Measurements from ENCODE around the gene MUC7. TPM values are rescaled to one million over a fixed set of nuclear protein-coding genes. Genes with fewer than 3 reads are reported as not detected.

The MUC7 gene
- total RNA-seq, 2 experiments from 2014 or later, result not detected

Other genes starting within 250 kb of the MUC7 start
- not detected for gene FDCSP, start 246.1 kb upstream of the MUC7 start, total RNA-seq
- gene CSN3, start 229.6 kb upstream of the MUC7 start, total RNA-seq, result not detected
- gene CABS1, start 137.2 kb upstream of the MUC7 start, total RNA-seq, result not detected
- gene SMR3A, start 111.4 kb upstream of the MUC7 start, total RNA-seq, result not detected
- gene SMR3B, start 89.1 kb upstream of the MUC7 start, total RNA-seq, result not detected
- not detected for gene OPRPN, start 74.3 kb upstream of the MUC7 start, total RNA-seq
- not detected for gene AMTN, start 46.4 kb downstream of the MUC7 start, total RNA-seq
- gene AMBN, start 120.1 kb downstream of the MUC7 start, total RNA-seq, result not detected
- gene ENAM, start 156.5 kb downstream of the MUC7 start, total RNA-seq, result not detected
- gene JCHAIN, start 194.3 kb downstream of the MUC7 start, total RNA-seq, result not detected
- 10 to 100 TPM; 18.7 to 20.0 TPM for gene UTP3, start 216.3 kb downstream of the MUC7 start, total RNA-seq
- 10 to 100 TPM; 14.9 to 18.0 TPM for gene RUFY3, start 249.8 kb downstream of the MUC7 start, total RNA-seq